ENCODE measurements around the gene RASGRP2. TPM values are rescaled to one million over a fixed set of nuclear protein-coding genes. Genes with fewer than 3 reads are reported as not detected.

Gene RASGRP2
- total RNA-seq, 1 experiment from 2014 or later = 4.0 TPM

GRCh38 chr11:64784813-64785581 is 41.1 kb upstream of the RASGRP2 start:
- H3K4me1 Mint-ChIP-seq (ENCODE audit: low read depth, unreplicated experiment) = no peaks in the 10 kb centered on the region
- Histone ChIP-seq H3K4me1 (peaks cover 2% of the 10 kb centered on the region; the same call in 1 of the 2 replicates), H3K4me3 (ENCODE audit: low read depth, low read length) (no peak overlapping the region), H3K27me3 (replicated peaks; ENCODE audit: control insufficient read depth, insufficient read depth, low read length) (no peaks in the 10 kb centered on the region), H3K9me3 (no peaks in the 10 kb centered on the region), H3K36me3 (ENCODE audit: control insufficient read depth, insufficient read depth, low read length) (no peaks in the 10 kb centered on the region; the same call in 1 of the 2 replicates)
- TF ChIP-seq CTCF (IDR thresholded peaks at IDR 0.05; ENCODE audit: insufficient read depth in 1 of 2, low read depth in 1 of 2, low read length in 1 of 2, severe bottlenecking in 1 of 2, unreplicated experiment in 1 of 2) = no peak
- H3K9me3 Mint-ChIP-seq (ENCODE audit: unreplicated experiment) = no peaks in the 10 kb centered on the region
- BruUV-seq (replicated peaks) = no TSS peak
- DNase-seq = no peak
- H3K36me3 Mint-ChIP-seq (ENCODE audit: insufficient read depth, unreplicated experiment) = no peaks in the 10 kb centered on the region
- no peak overlapping the region for H3K27ac Mint-ChIP-seq (ENCODE audit: unreplicated experiment)
- ChIA-PET POLR2A (interaction anchor here (0.5 kb wide), 1 partner anchor 57 kb away, joined by 5 read pairs; no protein-coding TSS in a partner anchor), CTCF (interaction anchor here (0.6 kb wide), 1 partner anchor 311 kb away, joined by 6 read pairs; the partner anchor contains the start of gene VPS51)
- no peak overlapping the region for H3K4me3 Mint-ChIP-seq (ENCODE audit: unreplicated experiment)
- intact Hi-C loops (cut with micrococcal nuclease; ENCODE audit: unreplicated experiment) = no loop called here
- no peaks in the 10 kb centered on the region for H3K27me3 Mint-ChIP-seq (ENCODE audit: insufficient read depth, unreplicated experiment)

- no peaks in the 10 kb centered on the region for H3K27me3 Mint-ChIP-seq (ENCODE audit: insufficient read depth, unreplicated experiment)
Observed at GRCh38 chr11:64778473-64779298, 34.7 kb upstream of the RASGRP2 start, which contains the start of gene SF1. Gene SF1, minus strand, starts transcription at chr11:64778542. Its CDS starts 150 bp downstream, at chr11:64778392.

More at GRCh38 chr11:64778473-64779298, 34.7 kb upstream of the RASGRP2 start, which contains the start of gene SF1:
- H3K4me1 ChIP-seq = peaks cover 17% of the 10 kb centered on the region
- H3K4me3 Mint-ChIP-seq (ENCODE audit: unreplicated experiment) = peak within 1 kb of the TSS; percentile 91
- no peaks in the 10 kb centered on the region for H3K27me3 ChIP-seq (replicated peaks; ENCODE audit: control insufficient read depth, insufficient read depth, low read length)
- POLR2A ChIA-PET = interaction anchor here (0.5 to 1.5 kb wide), 33 partner anchors 9 to 555 kb away, joined by 3 to 18 read pairs (median 5); partner anchors contain the start of genes CAPN1, CDC42BPG, DPF2 and EHD1
- peak within 1 kb of the TSS; percentile 99 for H3K27ac Mint-ChIP-seq (ENCODE audit: unreplicated experiment)
- intact Hi-C loops (cut with micrococcal nuclease; ENCODE audit: unreplicated experiment) = loop anchor here (1.0 to 10.0 kb wide), 4 partner anchors 24 to 336 kb away; partner anchors contain the start of genes CDC42BPG, MAP4K2, MEN1 and TM7SF2
- peaks cover 56% of the 10 kb centered on the region for H3K36me3 Mint-ChIP-seq (ENCODE audit: insufficient read depth, unreplicated experiment)
- no peak for TF ChIP-seq CTCF (IDR thresholded peaks at IDR 0.05; ENCODE audit: insufficient read depth in 1 of 2, low read depth in 1 of 2, low read length in 1 of 2, severe bottlenecking in 1 of 2, unreplicated experiment in 1 of 2)
- DNase-seq = peak; percentile 100
- no peaks in the 10 kb centered on the region for H3K9me3 ChIP-seq
- H3K4me3 ChIP-seq (ENCODE audit: low read depth, low read length) = peak within 1 kb of the TSS; percentile 99
- H3K36me3 ChIP-seq (ENCODE audit: control insufficient read depth, insufficient read depth, low read length) = peaks cover 13% of the 10 kb centered on the region
- BruUV-seq (replicated peaks) = no TSS peak
- H3K4me1 Mint-ChIP-seq (ENCODE audit: low read depth, unreplicated experiment) = peaks cover 7% of the 10 kb centered on the region
- no peaks in the 10 kb centered on the region for H3K9me3 Mint-ChIP-seq (ENCODE audit: unreplicated experiment)
- CTCF ChIA-PET = interaction anchor here (0.6 to 1.9 kb wide), 23 partner anchors 9 to 461 kb away, joined by 3 to 8 read pairs (median 4); partner anchors contain the start of genes ARL2, BATF2, CDC42BPG and EHD1
